ENCODE data around the gene LRTM2.

Gene LRTM2

GRCh38 chr12:1820191-1820895 lies at the start of gene LRTM2:
Gene LRTM2 (plus strand): TSS chr12:1820565. CDS start chr12:1828149, 7,584 bp downstream.
- FAIRE-seq, result no peak

GRCh38 chr12:1773937-1774655 lies 46.3 kb upstream of the LRTM2 start:
- no peak for FAIRE-seq

GRCh38 chr12:1776170-1776921 lies 44.0 kb upstream of the LRTM2 start:
- FAIRE-seq, result no peak

DNA sequence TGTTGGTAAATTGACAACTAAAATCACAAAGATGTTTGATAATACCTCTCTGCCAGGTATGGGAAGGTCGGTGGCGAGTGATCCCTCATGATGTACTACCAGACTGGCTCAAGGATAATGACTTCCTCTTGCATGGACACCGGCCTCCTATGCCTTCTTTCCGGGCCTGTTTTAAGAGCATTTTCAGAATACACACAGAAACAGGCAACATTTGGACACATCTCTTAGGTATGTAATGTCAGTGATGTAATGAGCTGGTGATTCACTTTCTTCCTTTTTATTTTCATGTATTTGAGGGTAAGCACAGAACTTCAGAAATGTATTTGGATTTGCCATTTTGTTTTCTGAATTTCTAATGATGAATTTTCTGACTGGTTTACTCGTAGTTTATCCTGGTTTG lies 42.6 kb upstream of the LRTM2 start:
- no peak for FAIRE-seq

DNA sequence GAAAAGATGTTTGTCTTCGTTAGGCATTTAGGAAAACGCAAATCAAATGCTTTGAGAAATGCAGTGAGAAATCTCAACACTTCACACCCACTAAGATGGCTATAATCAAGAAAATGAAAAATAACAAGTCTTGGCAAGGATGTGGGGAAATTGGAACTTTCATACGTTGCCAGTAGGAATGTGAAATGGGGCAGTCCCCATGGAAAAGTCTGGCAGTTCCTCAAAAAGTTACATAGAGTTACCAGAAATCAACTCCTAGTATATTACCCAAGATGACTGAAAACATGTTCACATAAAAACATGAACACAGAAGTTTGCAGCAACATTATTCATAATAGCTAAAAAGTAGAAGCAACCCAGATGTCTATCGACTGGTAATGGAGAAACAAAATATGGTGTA lies 41.5 kb upstream of the LRTM2 start:
- FAIRE-seq, result no peak

GRCh38 chr12:1779783-1780182 lies 40.6 kb upstream of the LRTM2 start:
- FAIRE-seq, result no peak

DNA sequence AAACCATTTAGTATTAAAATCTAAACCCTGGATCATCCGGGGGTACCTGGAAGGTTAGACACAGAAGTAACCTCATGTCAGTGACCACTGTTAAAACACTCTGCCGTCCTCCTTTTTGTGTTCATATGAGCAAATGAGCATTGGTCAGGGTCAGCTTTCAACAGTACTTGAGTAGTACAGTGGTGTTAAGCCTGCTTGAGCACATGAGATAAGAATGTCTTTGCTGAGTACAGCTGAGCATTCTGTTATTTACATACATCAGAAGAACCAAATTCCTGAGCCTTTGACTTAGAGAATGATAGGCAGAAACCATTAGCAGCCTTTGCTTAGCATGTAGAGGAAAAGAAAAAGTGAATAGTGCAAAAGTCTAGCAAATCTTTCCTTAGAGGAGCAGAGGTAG lies 38.6 kb upstream of the LRTM2 start:
- no peak for FAIRE-seq

DNA sequence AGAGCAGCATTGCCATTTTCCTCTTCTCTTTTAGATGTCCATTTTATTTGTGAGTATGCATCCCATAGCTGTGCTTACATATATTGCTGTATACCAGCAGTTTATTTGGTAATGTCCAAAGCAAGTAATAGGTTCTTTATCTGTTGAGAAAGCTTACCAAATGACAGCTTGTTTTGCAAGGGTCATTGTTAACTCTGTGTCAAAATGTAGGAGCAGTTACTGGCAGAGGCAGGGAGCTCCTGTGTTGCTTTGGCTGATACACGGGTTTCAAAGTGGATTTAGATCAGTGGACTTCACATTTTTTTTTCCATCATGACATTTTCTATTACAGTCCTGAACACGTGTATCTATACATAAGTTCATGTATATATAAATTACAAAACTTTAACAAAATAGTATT lies 38.1 kb upstream of the LRTM2 start:
- no peak for FAIRE-seq

- no peak for FAIRE-seq
Observed at GRCh38 chr12:1787714-1788113, 32.7 kb upstream of the LRTM2 start.

DNA sequence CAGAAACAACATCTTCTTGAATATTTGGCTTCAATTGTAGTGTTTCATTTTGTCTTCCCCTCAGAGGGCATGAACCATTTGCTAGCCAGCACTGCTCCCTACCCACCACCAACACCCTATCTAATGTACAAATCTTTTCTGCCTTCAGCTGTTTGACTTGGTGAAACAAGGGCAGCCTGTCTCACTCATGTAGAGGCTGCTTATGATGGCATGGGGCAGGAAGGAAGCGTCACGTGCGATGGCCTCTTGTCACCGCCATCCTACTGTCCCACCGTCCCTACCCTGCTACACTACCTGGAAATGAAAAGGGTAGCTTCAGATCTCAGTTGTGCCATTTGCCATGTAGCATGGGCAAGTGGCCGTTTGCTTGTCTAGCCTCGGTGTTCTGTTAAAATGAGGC lies 29.9 kb upstream of the LRTM2 start:
- FAIRE-seq, result no peak

- peak; percentile 92 for FAIRE-seq
Observed at GRCh38 chr12:1791104-1791841, 29.1 kb upstream of the LRTM2 start.

DNA sequence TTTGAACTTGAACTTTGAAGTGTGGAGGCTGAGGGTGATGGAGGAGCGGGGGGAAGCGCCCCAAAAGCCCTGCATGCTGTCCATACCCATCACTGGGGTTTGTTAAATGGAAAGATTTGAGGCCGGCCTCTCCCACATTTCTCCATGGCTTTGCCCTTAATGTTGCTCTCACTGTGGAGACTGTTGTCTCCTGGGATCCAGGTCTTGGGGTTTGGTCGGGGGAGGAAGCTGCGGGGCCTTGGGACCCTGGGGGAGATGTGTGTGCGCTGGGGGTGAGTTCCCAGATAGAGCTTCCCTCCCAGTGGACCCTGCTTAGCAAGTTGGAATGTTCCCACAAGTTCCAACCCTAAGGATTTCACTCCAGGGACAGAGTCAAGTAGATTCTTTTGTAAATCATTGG lies 28.0 kb upstream of the LRTM2 start:
- no peak for FAIRE-seq

DNA sequence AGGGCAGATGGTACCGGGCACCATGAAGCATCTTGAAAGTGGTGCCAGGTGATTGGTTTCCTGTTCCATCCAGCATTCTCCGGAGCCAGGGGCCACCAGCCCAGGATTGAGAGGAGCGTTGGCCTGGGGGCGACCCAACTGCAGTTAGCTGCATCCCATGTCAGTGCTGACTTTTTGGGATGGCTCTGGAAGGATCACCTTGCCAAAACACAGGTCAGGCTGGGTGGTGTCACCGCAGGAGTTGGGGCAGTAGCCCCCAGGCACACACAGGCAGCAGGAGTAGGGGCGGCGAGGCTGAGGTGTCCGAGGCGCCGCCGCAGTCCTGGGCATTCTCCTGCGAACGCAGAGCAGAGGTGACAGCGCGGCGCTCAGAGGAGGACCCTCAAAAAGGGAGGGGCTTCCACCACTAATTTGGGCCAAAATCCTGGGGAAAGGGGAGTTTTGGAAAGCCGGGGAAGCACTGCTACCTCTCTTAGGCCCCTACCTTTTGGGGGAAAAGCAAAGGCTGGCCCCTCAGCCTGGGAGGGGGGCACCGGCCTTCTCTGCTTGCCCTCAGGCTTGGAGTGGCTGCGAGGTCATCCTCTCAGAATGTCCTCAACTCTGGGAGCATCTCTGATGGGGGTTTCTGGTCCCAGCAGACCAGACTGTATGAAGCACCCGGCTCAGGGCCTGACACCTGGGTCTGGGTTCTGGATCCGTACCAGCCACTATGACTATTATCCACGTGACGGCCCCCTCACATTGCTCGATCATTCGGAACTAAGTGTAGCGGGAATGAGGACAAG lies 26.7 kb upstream of the LRTM2 start:
- no peak for FAIRE-seq

GRCh38 chr12:1794440-1795090 lies 25.8 kb upstream of the LRTM2 start:
- FAIRE-seq, result no peak

DNA sequence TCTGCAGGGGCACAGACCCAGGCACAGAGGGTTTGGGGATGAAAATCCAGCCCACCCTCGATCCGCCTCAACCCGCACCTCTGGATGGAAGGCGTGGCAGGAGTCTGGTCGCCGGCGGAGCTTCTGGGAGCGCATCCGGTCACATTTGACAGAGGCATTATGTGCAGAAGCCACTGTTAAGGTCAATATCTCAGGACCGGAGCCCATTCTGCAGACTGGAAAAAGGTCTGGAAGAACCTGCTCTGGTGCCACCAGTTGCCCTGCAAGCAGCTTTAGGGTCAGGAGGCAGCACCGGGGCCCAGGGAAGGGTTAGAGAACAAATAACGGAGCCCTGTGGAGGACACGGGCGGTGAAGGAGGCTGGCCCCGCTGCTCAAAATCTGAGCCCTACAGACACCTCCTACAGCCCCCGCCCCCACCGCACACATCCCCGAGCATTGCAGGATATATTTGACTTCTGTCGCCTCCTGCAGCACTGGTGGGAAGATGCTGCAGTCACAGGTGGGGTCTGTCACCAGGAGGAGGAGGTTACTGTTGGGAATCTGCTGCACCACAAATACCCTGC lies 25.1 kb upstream of the LRTM2 start:
- FAIRE-seq, result no peak

DNA sequence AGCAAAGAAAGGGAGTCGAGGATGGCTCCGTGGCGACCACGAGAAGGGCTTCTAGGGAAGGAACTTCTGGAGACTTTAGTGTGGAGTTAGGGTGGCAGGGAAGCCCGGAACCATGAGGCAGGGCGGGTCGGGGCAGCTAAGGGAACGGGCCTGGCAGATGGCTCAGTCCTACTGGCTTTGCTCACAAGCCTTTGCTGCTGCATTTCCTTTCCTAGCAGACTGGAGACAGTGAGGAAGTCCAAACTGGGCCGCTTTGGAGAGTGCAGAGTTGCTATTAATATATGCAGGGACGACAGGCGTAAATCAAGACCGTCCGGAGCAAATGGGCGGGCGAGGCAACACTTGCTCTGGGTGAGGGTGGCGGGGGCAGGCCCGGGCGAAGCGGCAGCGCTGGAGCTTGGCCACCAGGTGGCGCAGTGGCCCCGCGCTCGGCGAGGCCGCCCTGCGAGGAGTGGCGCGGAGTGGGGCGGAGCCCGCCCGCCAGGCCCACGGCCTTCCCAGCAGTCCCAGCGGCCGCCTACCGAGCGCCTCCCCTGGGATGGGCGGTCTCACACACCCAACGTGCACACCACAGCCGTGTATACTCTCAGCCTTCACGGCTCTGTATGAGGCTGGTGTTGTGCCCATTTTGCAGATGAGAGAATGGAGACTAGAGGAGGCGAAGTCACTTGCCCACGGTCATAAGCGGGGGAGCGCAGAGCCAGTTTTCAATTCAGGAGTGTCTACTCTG lies 24.4 kb upstream of the LRTM2 start:
- FAIRE-seq, result no peak

DNA sequence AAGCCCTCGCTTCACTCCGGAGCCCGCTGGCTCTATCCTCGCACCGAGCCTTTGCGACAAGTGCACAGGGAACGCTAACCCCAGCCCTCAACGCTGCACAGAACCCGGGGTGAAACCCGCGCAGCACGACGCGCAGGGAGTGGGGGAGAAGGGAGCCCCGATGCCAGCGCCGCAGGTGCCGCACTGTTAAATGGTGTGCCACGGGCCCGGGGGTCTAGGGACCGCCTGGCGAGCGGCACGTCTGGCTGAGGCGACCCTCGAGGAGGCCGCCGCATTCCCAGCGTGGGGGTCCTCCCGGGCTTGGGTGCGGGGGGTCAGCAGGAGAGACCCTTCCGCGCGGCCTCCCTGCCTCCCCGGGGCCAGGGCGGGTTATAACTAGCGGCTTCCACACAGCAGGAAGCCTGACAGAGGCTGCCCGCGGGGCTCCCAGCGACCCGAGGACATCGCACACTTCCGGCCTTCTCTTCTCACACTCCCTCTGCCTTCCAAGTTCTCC lies 23.8 kb upstream of the LRTM2 start:
- FAIRE-seq, result no peak

- no peak for FAIRE-seq
Observed at GRCh38 chr12:1797011-1797901, 23.1 kb upstream of the LRTM2 start.

GRCh38 chr12:1797991-1798640 lies 22.2 kb upstream of the LRTM2 start:
- no peak for FAIRE-seq
